WTC11 (cell line): ENCODE data around the gene MID1. TPM values are rescaled to one million over a fixed set of nuclear protein-coding genes. Genes with fewer than 3 reads are reported as not detected.

Source experiments
- ATAC-seq: fragments of 200-7000 bp; cut with Tn5 transposase; 2 replicates; pipeline ENCODE4 v1.10.0; 2021; ENCODE audit warnings: mild to moderate bottlenecking, moderate library complexity
- CTCF ChIA-PET: fragments of 300-600 bp; sonication (Branson Sonifier 250); formaldehyde crosslinking; loops from one replicate; lab custom pipeline; 2021; ENCODE audit warnings: antibody characterized with exemption; lab: Charles Lee
- POLR2A ChIA-PET: fragments of 350-600 bp; sonication (Branson Sonifier 250); formaldehyde crosslinking; loops from one replicate; lab custom pipeline; 2021; ENCODE audit warnings: antibody characterized with exemption; lab: Charles Lee
- DNase-seq: peaks from one replicate; pipeline ENCODE4 v3.0.0; 2021; ENCODE audit warnings: low spot score
- H3K27ac Mint-ChIP-seq: 2 replicates; pipeline ENCODE4 v1.8.0; 2021; ENCODE audit warnings: mixed read lengths
- H3K27me3 Mint-ChIP-seq: 2 replicates; pipeline ENCODE4 v1.8.0; 2021; ENCODE audit warnings: low read depth, mild to moderate bottlenecking, moderate library complexity, mixed read lengths
- H3K36me3 Mint-ChIP-seq: 2 replicates; pipeline ENCODE4 v1.8.0; 2021; ENCODE audit warnings: mixed read lengths
- H3K4me1 Mint-ChIP-seq: 2 replicates; pipeline ENCODE4 v1.8.0; 2022; ENCODE audit warnings: mixed read lengths
- H3K4me3 Mint-ChIP-seq: 2 replicates; pipeline ENCODE4 v1.8.0; 2021; ENCODE audit warnings: mild to moderate bottlenecking, moderate library complexity, mixed read lengths
- H3K9me3 Mint-ChIP-seq: 2 replicates; pipeline ENCODE4 v1.8.0; 2021; ENCODE audit warnings: mixed read lengths
- ARID4B ChIP-seq: sonication (generic); formaldehyde crosslinking; IDR thresholded peaks from 2 replicates; pipeline ENCODE4 v1.8.0; 2023; ENCODE audit warnings: missing genetic modification reagents, mild to moderate bottlenecking, borderline replicate concordance
- CREM ChIP-seq: sonication (generic); formaldehyde crosslinking; IDR thresholded peaks from 2 replicates; pipeline ENCODE4 v1.8.1; 2022; ENCODE audit warnings: mild to moderate bottlenecking, missing genetic modification reagents, moderate library complexity
- GABPB1 ChIP-seq: sonication (generic); formaldehyde crosslinking; IDR thresholded peaks from 2 replicates; pipeline ENCODE4 v1.8.1; 2023; ENCODE audit warnings: mild to moderate bottlenecking, missing genetic modification reagents
- HMGA2 ChIP-seq: fragments of 250-450 bp; sonication (Bioruptor Pico); IDR thresholded peaks from 2 replicates; pipeline ENCODE4 v1.4.0; 2021; ENCODE audit warnings: mild to moderate bottlenecking, moderate library complexity
- IRF2 ChIP-seq: sonication (generic); formaldehyde crosslinking; IDR thresholded peaks from 2 replicates; pipeline ENCODE4 v1.8.0; 2022; ENCODE audit warnings: low read depth, missing genetic modification reagents, borderline replicate concordance
- KAT7 ChIP-seq: sonication (generic); formaldehyde crosslinking; IDR thresholded peaks from 2 replicates; pipeline ENCODE4 v1.8.1; 2023; ENCODE audit warnings: missing genetic modification reagents, mild to moderate bottlenecking, borderline replicate concordance
- OVOL2 ChIP-seq: fragments of 250-450 bp; sonication (Bioruptor Pico); IDR thresholded peaks from 2 replicates; pipeline ENCODE4 v1.9.0; 2021; ENCODE audit warnings: mild to moderate bottlenecking, borderline replicate concordance
- TEAD1 ChIP-seq: sonication (generic); formaldehyde crosslinking; IDR thresholded peaks from 2 replicates; pipeline ENCODE4 v1.8.0; 2022; ENCODE audit warnings: mild to moderate bottlenecking, missing genetic modification reagents
- TEAD4 ChIP-seq: sonication (generic); formaldehyde crosslinking; IDR thresholded peaks from 2 replicates; pipeline ENCODE4 v1.8.0; 2022; ENCODE audit warnings: mild to moderate bottlenecking, missing genetic modification reagents
- ZNF232 ChIP-seq: sonication (generic); formaldehyde crosslinking; IDR thresholded peaks from 2 replicates; pipeline ENCODE4 v1.8.0; 2022; ENCODE audit warnings: mild to moderate bottlenecking, missing genetic modification reagents
- ZNF263 ChIP-seq: sonication (generic); formaldehyde crosslinking; IDR thresholded peaks from 2 replicates; pipeline ENCODE4 v1.8.1; 2022; ENCODE audit warnings: low read depth, mild to moderate bottlenecking, moderate library complexity, missing genetic modification reagents
- ZNF281 ChIP-seq: sonication (generic); formaldehyde crosslinking; IDR thresholded peaks from 2 replicates; pipeline ENCODE4 v1.8.0; 2023; ENCODE audit warnings: mild to moderate bottlenecking, missing genetic modification reagents
- ZNF423 ChIP-seq: fragments of 250-450 bp; sonication (Bioruptor Pico); IDR thresholded peaks from 2 replicates; pipeline ENCODE4 v2.1.2; 2022; ENCODE audit warnings: mild to moderate bottlenecking, moderate library complexity
- ZNF512 ChIP-seq: sonication (generic); formaldehyde crosslinking; IDR thresholded peaks from 2 replicates; pipeline ENCODE4 v1.8.1; 2022; ENCODE audit warnings: missing genetic modification reagents, borderline replicate concordance
- ZSCAN18 ChIP-seq: fragments of 250-450 bp; sonication (Bioruptor Pico); IDR thresholded peaks from 2 replicates; pipeline ENCODE4 v2.1.2; 2022; ENCODE audit warnings: mild to moderate bottlenecking, moderate library complexity
- total RNA-seq: library from RNA; stranded (reverse); gene quantifications from 3 replicates; pipeline ENCODE4 v1.2.3, GENCODE V29; 2021
- TF ChIP-seq, protein P1 (sequence below): fragments of 250-450 bp; sonication (Bioruptor Pico); IDR thresholded peaks from 2 replicates; pipeline ENCODE4 v1.8.0; 2021; ENCODE audit warnings: mild to moderate bottlenecking
- TF ChIP-seq, protein P2 (sequence below): sonication (generic); formaldehyde crosslinking; IDR thresholded peaks from 2 replicates; pipeline ENCODE4 v1.8.0; 2023; ENCODE audit warnings: missing genetic modification reagents
- TF ChIP-seq, protein P3 (sequence below): fragments of 250-450 bp; sonication (Bioruptor Pico); IDR thresholded peaks from 2 replicates; pipeline ENCODE4 v1.9.0; 2021; ENCODE audit warnings: moderate library complexity, mild to moderate bottlenecking, inconsistent platforms, borderline replicate concordance
- TF ChIP-seq, protein P4 (sequence below): sonication (generic); formaldehyde crosslinking; IDR thresholded peaks from 2 replicates; pipeline ENCODE4 v1.8.1; 2023; ENCODE audit warnings: mild to moderate bottlenecking, missing genetic modification reagents

The MID1 gene
- total RNA-seq, 1 experiment from 2014 or later = 52.2 TPM

GRCh38 chrX:10492250-10492649 lies 128.1 kb downstream of the MID1 start:
- no peak overlapping the region for H3K4me3 Mint-ChIP-seq
- H3K4me1 Mint-ChIP-seq = peaks cover 5% of the 10 kb centered on the region
- no peaks in the 10 kb centered on the region for H3K9me3 Mint-ChIP-seq
- ChIA-PET CTCF (no interaction called here), POLR2A (no interaction called here)
- peaks cover 6% of the 10 kb centered on the region for H3K36me3 Mint-ChIP-seq
- DNase-seq (no peak), ATAC-seq (no peak)
- H3K27ac Mint-ChIP-seq = no peak overlapping the region
- TF ChIP-seq ZNF232 (CRISPR knock-in tag) (no peak), GABPB1 (no peak), IRF2 (no peak), CREM (CRISPR knock-in tag) (no peak), ZNF512 (CRISPR knock-in tag) (no peak), TEAD1 (CRISPR knock-in tag) (no peak), ZNF423 (CRISPR knock-in tag) (no peak), ZSCAN18 (no peak), OVOL2 (no peak), ZNF281 (CRISPR knock-in tag) (no peak), HMGA2 (CRISPR knock-in tag) (no peak), ZNF263 (no peak)
- TF ChIP-seq, protein P1, sequence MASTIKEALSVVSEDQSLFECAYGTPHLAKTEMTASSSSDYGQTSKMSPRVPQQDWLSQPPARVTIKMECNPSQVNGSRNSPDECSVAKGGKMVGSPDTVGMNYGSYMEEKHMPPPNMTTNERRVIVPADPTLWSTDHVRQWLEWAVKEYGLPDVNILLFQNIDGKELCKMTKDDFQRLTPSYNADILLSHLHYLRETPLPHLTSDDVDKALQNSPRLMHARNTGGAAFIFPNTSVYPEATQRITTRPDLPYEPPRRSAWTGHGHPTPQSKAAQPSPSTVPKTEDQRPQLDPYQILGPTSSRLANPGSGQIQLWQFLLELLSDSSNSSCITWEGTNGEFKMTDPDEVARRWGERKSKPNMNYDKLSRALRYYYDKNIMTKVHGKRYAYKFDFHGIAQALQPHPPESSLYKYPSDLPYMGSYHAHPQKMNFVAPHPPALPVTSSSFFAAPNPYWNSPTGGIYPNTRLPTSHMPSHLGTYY (CRISPR knock-in tag) = no peak
- TF ChIP-seq, protein P2, sequence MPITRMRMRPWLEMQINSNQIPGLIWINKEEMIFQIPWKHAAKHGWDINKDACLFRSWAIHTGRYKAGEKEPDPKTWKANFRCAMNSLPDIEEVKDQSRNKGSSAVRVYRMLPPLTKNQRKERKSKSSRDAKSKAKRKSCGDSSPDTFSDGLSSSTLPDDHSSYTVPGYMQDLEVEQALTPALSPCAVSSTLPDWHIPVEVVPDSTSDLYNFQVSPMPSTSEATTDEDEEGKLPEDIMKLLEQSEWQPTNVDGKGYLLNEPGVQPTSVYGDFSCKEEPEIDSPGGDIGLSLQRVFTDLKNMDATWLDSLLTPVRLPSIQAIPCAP (CRISPR knock-in tag) = no peak
- TF ChIP-seq, all 79 proteins: peak for 0
- no peaks in the 10 kb centered on the region for H3K27me3 Mint-ChIP-seq

GRCh38 chrX:10486373-10486772 lies 134.0 kb downstream of the MID1 start:
- H3K27me3 Mint-ChIP-seq = no peaks in the 10 kb centered on the region
- no peak overlapping the region for H3K4me3 Mint-ChIP-seq
- no peaks in the 10 kb centered on the region for H3K9me3 Mint-ChIP-seq
- POLR2A ChIA-PET = no interaction called here
- H3K27ac Mint-ChIP-seq = no peak overlapping the region
- DNase-seq (no peak), ATAC-seq (no peak)
- CTCF ChIA-PET = no interaction called here
- H3K36me3 Mint-ChIP-seq = peaks cover 13% of the 10 kb centered on the region
- H3K4me1 Mint-ChIP-seq = peaks cover 26% of the 10 kb centered on the region
- TF ChIP-seq, protein P3, sequence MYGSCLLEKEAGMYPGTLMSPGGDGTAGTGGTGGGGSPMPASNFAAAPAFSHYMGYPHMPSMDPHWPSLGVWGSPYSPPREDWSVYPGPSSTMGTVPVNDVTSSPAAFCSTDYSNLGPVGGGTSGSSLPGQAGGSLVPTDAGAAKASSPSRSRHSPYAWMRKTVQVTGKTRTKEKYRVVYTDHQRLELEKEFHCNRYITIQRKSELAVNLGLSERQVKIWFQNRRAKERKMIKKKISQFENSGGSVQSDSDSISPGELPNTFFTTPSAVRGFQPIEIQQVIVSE (CRISPR knock-in tag) = no peak
- TF ChIP-seq ARID4B (CRISPR knock-in tag) (no peak), KAT7 (CRISPR knock-in tag) (no peak), TEAD4 (CRISPR knock-in tag) (no peak)
- TF ChIP-seq, protein P4, sequence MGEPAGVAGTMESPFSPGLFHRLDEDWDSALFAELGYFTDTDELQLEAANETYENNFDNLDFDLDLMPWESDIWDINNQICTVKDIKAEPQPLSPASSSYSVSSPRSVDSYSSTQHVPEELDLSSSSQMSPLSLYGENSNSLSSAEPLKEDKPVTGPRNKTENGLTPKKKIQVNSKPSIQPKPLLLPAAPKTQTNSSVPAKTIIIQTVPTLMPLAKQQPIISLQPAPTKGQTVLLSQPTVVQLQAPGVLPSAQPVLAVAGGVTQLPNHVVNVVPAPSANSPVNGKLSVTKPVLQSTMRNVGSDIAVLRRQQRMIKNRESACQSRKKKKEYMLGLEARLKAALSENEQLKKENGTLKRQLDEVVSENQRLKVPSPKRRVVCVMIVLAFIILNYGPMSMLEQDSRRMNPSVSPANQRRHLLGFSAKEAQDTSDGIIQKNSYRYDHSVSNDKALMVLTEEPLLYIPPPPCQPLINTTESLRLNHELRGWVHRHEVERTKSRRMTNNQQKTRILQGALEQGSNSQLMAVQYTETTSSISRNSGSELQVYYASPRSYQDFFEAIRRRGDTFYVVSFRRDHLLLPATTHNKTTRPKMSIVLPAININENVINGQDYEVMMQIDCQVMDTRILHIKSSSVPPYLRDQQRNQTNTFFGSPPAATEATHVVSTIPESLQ = no peak
